RWPE1 (cell line): ENCODE data around the gene ISL2.

Experiments
- CTCF ChIA-PET: fragments of 350-600 bp; sonication (Branson Sonifier 250); formaldehyde crosslinking; extraction: SDS; loops from one replicate; lab custom pipeline; 2021; lab: Yijun Ruan, JAX
- POLR2A ChIA-PET: fragments of 400-600 bp; formaldehyde crosslinking; extraction: SDS; loops from one replicate; lab custom pipeline; 2020; ENCODE audit warnings: antibody characterized with exemption; ENCODE audit not compliant: low non-redundant PET; lab: Yijun Ruan, JAX
- DNase-seq: peaks from one replicate; pipeline ENCODE4 v3.0.0; 2012; ENCODE audit warnings: low spot score
- H3K27ac ChIP-seq: fragments of 450-650 bp; 2 replicates; pipeline ENCODE4 v1.5.1; 2017
- TF ChIP-seq, protein P1 (sequence below): fragments of 450-650 bp; conservative IDR thresholded peaks from 2 replicates; pipeline ENCODE4 v1.5.1; 2017; ENCODE audit warnings: low read depth, mild to moderate bottlenecking

Gene ISL2

DNA sequence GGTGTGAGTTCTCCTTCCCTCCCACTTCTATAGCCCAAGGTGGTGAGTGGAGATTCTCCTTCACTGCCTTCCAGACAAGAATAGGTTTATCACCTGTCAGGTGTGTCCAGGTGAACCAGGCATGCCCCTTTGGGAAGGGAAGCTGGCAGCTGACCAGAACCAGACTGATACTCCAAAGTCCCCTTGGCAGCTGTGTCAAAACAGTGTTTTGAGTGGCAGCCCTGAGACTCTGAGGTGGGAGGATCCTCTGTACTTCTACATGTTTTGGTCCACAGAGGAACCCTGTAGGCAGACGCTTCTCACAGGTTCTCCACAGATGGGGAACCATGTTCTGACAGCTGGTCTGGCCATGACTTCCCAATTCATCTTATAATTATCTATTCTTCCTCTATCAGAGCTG lies 30.1 kb downstream of the ISL2 start:
- no peak overlapping the region for H3K27ac ChIP-seq
- CTCF ChIA-PET = no interaction called here
- POLR2A ChIA-PET = no interaction called here
- no peak for DNase-seq
- TF ChIP-seq, protein P1, sequence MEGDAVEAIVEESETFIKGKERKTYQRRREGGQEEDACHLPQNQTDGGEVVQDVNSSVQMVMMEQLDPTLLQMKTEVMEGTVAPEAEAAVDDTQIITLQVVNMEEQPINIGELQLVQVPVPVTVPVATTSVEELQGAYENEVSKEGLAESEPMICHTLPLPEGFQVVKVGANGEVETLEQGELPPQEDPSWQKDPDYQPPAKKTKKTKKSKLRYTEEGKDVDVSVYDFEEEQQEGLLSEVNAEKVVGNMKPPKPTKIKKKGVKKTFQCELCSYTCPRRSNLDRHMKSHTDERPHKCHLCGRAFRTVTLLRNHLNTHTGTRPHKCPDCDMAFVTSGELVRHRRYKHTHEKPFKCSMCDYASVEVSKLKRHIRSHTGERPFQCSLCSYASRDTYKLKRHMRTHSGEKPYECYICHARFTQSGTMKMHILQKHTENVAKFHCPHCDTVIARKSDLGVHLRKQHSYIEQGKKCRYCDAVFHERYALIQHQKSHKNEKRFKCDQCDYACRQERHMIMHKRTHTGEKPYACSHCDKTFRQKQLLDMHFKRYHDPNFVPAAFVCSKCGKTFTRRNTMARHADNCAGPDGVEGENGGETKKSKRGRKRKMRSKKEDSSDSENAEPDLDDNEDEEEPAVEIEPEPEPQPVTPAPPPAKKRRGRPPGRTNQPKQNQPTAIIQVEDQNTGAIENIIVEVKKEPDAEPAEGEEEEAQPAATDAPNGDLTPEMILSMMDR = no peak

DNA sequence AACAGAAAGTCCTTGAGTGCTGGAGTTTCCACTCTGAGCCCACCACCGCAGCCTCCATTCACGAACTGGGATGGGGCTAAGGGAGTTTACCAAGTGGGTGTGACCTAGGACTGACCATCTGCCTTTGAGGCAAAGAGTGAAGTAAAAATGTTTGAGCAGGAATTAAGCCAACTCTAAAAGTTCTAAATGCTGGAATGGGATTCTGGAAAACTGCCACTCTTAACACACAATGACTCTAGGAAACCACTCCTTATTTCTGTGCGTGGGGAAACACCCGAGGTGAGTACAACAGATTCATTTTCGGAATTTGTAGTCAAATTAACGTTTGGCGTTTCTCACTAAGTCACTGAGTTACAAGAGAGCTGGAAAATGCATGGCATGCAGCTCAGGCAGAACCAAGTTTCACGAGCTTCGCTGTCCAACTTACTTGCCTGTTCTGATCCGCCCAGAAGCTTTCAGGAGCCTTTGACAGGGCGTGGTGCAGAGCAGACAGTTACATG lies 31.6 kb downstream of the ISL2 start:
- DNase-seq = no peak
- TF ChIP-seq, protein P1 = no peak
- ChIA-PET POLR2A (no interaction called here), CTCF (no interaction called here)
- H3K27ac ChIP-seq = peak overlapping the region; percentile 71

DNA sequence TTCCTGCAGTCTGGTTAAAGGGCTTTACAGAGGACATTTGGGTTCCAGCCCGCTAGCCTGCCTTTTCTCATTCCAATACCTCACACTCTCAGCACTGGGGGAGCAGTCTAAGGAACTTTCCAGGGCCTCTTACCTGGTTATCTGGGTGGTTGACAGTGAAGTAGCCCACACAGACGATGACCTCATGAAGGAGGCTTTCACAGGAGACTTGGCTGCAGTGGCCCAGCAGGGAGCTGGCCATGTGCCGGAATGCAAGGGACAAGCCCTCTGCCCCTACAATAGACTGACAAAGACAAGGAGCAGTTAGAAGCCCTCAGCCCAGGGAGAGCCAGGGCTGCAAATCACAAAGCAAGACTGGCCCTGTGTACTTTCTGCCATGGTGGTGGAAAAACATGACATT lies 39.5 kb downstream of the ISL2 start:
- ChIA-PET POLR2A (no interaction called here), CTCF (no interaction called here)
- no peak overlapping the region for H3K27ac ChIP-seq
- DNase-seq = no peak
- TF ChIP-seq, protein P1 = no peak

DNA sequence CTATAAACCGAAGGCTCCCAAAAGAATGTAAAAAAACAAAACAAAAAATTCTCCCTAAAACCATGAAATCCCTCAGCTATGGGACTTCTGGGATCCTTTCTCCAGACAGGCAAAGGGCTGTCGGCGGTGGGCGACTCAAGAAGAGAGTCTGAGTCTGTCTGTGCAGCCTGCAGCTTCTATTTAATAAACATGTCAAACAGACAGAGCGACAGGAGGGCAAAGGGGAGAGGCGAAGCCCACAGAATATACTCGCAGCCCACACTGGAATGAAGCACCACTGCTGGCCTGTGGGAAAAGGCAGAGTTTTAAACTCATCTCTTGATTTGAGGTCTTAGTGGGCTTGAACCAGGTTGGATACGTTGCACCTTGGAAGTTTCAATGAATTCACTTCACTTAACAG lies 40.2 kb downstream of the ISL2 start:
- ChIA-PET CTCF (no interaction called here), POLR2A (no interaction called here)
- H3K27ac ChIP-seq = no peak overlapping the region
- TF ChIP-seq, protein P1 = no peak
- DNase-seq = no peak

DNA sequence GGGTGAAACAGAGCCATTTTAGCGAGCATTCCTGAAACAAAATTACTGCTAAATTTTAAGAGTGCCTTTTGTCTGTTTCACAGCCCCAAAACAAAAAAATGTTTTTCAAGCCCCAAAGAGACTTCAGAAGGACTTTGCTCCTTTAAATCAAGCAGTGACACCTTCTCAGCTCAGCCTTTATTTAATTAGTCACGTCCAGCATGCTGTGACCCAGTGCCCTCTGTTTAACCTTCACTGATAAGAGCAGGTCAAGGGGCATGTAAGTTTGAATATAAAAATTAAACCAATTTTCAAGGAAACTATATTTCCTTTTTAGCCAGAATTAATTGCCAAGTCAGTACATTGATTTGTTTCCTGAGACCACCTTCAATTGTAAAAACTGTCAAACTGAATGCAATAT lies 40.6 kb downstream of the ISL2 start:
- no peak for DNase-seq
- ChIA-PET CTCF (no interaction called here), POLR2A (no interaction called here)
- TF ChIP-seq, protein P1 = no peak
- no peak overlapping the region for H3K27ac ChIP-seq

DNA sequence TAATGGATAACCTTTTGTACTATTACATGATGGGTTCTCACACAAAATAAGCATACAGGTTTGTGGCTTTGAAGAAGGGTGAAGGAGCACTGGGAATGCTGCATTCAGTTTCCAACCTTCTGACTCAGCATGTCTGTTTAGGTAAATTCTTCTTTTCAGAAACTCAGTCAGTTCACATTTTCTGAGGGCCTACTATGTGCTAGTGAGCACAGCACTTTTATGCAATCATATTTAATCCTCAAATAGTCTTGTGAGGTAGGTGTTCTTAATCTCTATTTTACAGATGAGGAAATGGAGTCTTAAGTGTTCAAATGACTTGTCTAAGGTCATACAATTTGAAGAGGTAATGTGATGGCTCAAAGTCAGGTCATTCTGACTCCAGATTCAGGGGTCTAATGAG lies 41.2 kb downstream of the ISL2 start:
- TF ChIP-seq, protein P1 = no peak
- no peak for DNase-seq
- H3K27ac ChIP-seq = no peak overlapping the region
- CTCF ChIA-PET = no interaction called here
- POLR2A ChIA-PET = no interaction called here

DNA sequence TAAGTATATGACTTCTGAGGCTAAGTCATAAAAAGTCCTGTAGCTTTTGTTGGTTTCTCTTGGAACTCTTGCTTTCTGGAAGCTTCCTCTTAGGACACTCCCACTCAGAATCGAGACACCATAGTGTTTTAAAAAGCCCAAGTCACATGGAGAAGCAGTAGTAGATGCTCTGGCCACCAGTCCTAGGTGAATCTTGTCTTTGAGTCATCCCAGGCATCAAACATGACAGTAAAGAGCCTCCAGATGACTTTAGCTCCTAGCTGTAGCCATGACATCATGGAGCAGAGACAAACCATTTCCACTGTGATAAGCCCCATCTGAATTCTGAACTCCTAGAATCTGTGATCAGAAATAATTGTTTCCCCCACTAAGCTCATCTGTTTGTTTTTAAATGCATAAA lies 42.1 kb downstream of the ISL2 start:
- TF ChIP-seq, protein P1 = no peak
- H3K27ac ChIP-seq = no peak overlapping the region
- ChIA-PET POLR2A (no interaction called here), CTCF (no interaction called here)
- no peak for DNase-seq
